Activated naive CD4-positive, alpha-beta T cell treated with anti-CD3 and anti-CD28 coated beads, Interleukin-2, amount 10 ng/mL, durations not matched to agents 7 days and 5 days (primary cell): ENCODE results near the gene REPIN1.

ENCODE experiments used
- CTCF ChIA-PET: fragments of 350-600 bp; sonication (Branson Sonifier 250); formaldehyde crosslinking; loops from one replicate; lab custom pipeline; 2021; ENCODE audit warnings: antibody characterized with exemption; lab: Charles Lee
- DNase-seq: peaks from one replicate; pipeline ENCODE4 v3.0.0-alpha.2; 2020
- H3K27ac Mint-ChIP-seq: one replicate; pipeline ENCODE4 v1.8.0; 2021; ENCODE audit warnings: mild to moderate bottlenecking, moderate library complexity, mixed read lengths
- H3K27me3 Mint-ChIP-seq: one replicate; pipeline ENCODE4 v1.8.0; 2021; ENCODE audit warnings: mild to moderate bottlenecking, mixed read lengths
- H3K36me3 Mint-ChIP-seq: one replicate; pipeline ENCODE4 v1.8.0; 2021; ENCODE audit warnings: mixed read lengths
- H3K4me1 Mint-ChIP-seq: one replicate; pipeline ENCODE4 v1.8.0; 2021; ENCODE audit warnings: mixed read lengths
- H3K4me3 Mint-ChIP-seq: one replicate; pipeline ENCODE4 v1.8.0; 2021; ENCODE audit warnings: mild to moderate bottlenecking, moderate library complexity, mixed read lengths
- H3K9me3 Mint-ChIP-seq: one replicate; pipeline ENCODE4 v1.8.0; 2021; ENCODE audit warnings: mixed read lengths

REPIN1 gene

GRCh38 chr7:150341263-150342120 lies 27.1 kb upstream of the REPIN1 start, which contains the start of gene RARRES2:
RARRES2 (minus strand) TSS chr7:150341629; CDS start chr7:150340609, 1,020 bp downstream.
- CTCF ChIA-PET = no interaction called here
- Mint-ChIP-seq H3K36me3 (peaks cover 3% of the 10 kb centered on the region), H3K4me1 (no peaks in the 10 kb centered on the region), H3K9me3 (peaks cover 2% of the 10 kb centered on the region), H3K4me3 (no peak within 1 kb of the TSS), H3K27ac (no peak within 1 kb of the TSS), H3K27me3 (peaks cover 69% of the 10 kb centered on the region)
- no peak for DNase-seq

- H3K4me1 Mint-ChIP-seq = no peaks in the 10 kb centered on the region
- DNase-seq = no peak
- H3K36me3 Mint-ChIP-seq = peaks cover 3% of the 10 kb centered on the region
- CTCF ChIA-PET = no interaction called here
- no peak overlapping the region for H3K4me3 Mint-ChIP-seq
- peaks cover 2% of the 10 kb centered on the region for H3K9me3 Mint-ChIP-seq
- H3K27ac Mint-ChIP-seq = no peak overlapping the region
- peaks cover 75% of the 10 kb centered on the region for H3K27me3 Mint-ChIP-seq
Measured at GRCh38 chr7:150342121-150342408, 26.6 kb upstream of the REPIN1 start.

- CTCF ChIA-PET = no interaction called here
- peak overlapping the region; percentile 39 for H3K27ac Mint-ChIP-seq
- DNase-seq = no peak
- peaks cover 2% of the 10 kb centered on the region for H3K9me3 Mint-ChIP-seq
- H3K4me1 Mint-ChIP-seq = no peaks in the 10 kb centered on the region
- peaks cover 82% of the 10 kb centered on the region for H3K27me3 Mint-ChIP-seq
- H3K36me3 Mint-ChIP-seq = no peaks in the 10 kb centered on the region
- H3K4me3 Mint-ChIP-seq = no peak overlapping the region
Measured at GRCh38 chr7:150343225-150343624, 25.4 kb upstream of the REPIN1 start.

GRCh38 chr7:150344299-150344698 lies 24.3 kb upstream of the REPIN1 start:
- CTCF ChIA-PET = no interaction called here
- H3K4me1 Mint-ChIP-seq = no peaks in the 10 kb centered on the region
- no peak overlapping the region for H3K27ac Mint-ChIP-seq
- no peaks in the 10 kb centered on the region for H3K36me3 Mint-ChIP-seq
- DNase-seq = no peak
- H3K27me3 Mint-ChIP-seq = peaks cover 76% of the 10 kb centered on the region
- peaks cover 2% of the 10 kb centered on the region for H3K9me3 Mint-ChIP-seq
- H3K4me3 Mint-ChIP-seq = no peak overlapping the region

GRCh38 chr7:150345012-150345411 lies 23.6 kb upstream of the REPIN1 start:
- Mint-ChIP-seq H3K27me3 (peaks cover 70% of the 10 kb centered on the region), H3K4me3 (no peak overlapping the region), H3K9me3 (peaks cover 2% of the 10 kb centered on the region)

GRCh38 chr7:150346922-150347321 lies 21.7 kb upstream of the REPIN1 start:
- H3K9me3 Mint-ChIP-seq = peaks cover 2% of the 10 kb centered on the region
- no peak for DNase-seq
- H3K36me3 Mint-ChIP-seq = no peaks in the 10 kb centered on the region
- CTCF ChIA-PET = no interaction called here
- no peak overlapping the region for H3K4me3 Mint-ChIP-seq
- no peak overlapping the region for H3K27ac Mint-ChIP-seq
- H3K4me1 Mint-ChIP-seq = no peaks in the 10 kb centered on the region
- peaks cover 60% of the 10 kb centered on the region for H3K27me3 Mint-ChIP-seq

More at GRCh38 chr7:150345012-150345411, 23.6 kb upstream of the REPIN1 start:
- H3K4me1 Mint-ChIP-seq = no peaks in the 10 kb centered on the region
- CTCF ChIA-PET = no interaction called here
- no peaks in the 10 kb centered on the region for H3K36me3 Mint-ChIP-seq
- DNase-seq = no peak
- H3K27ac Mint-ChIP-seq = no peak overlapping the region

GRCh38 chr7:150351587-150352194 lies 16.9 kb upstream of the REPIN1 start:
- CTCF ChIA-PET = interaction anchor here (0.6 kb wide), 1 partner anchor 272 kb away, joined by 5 read pairs; no protein-coding TSS in a partner anchor
- peaks cover 14% of the 10 kb centered on the region for H3K4me1 Mint-ChIP-seq
- no peak overlapping the region for H3K4me3 Mint-ChIP-seq
- no peak overlapping the region for H3K27ac Mint-ChIP-seq
- H3K36me3 Mint-ChIP-seq = no peaks in the 10 kb centered on the region
- H3K9me3 Mint-ChIP-seq = no peaks in the 10 kb centered on the region
- no peak for DNase-seq
- H3K27me3 Mint-ChIP-seq = peaks cover 27% of the 10 kb centered on the region

- Mint-ChIP-seq H3K4me1 (peaks cover 46% of the 10 kb centered on the region), H3K4me3 (no peak overlapping the region), H3K36me3 (peaks cover 2% of the 10 kb centered on the region), H3K9me3 (no peaks in the 10 kb centered on the region), H3K27ac (no peak overlapping the region), H3K27me3 (peaks cover 14% of the 10 kb centered on the region)
- CTCF ChIA-PET = interaction anchor here (0.7 to 2.3 kb wide), 10 partner anchors 13 to 522 kb away, joined by 3 to 14 read pairs (median 4); partner anchors contain the start of gene REPIN1
- DNase-seq = no peak
Measured at GRCh38 chr7:150355666-150356059, 13.0 kb upstream of the REPIN1 start.

GRCh38 chr7:150356265-150356897 lies 12.2 kb upstream of the REPIN1 start:
- Mint-ChIP-seq H3K36me3 (peaks cover 2% of the 10 kb centered on the region), H3K4me1 (peaks cover 46% of the 10 kb centered on the region), H3K27me3 (peaks cover 12% of the 10 kb centered on the region), H3K9me3 (no peaks in the 10 kb centered on the region), H3K27ac (peak overlapping the region; percentile 55), H3K4me3 (no peak overlapping the region)
- CTCF ChIA-PET = interaction anchor here (0.6 to 2.3 kb wide), 12 partner anchors 11 to 521 kb away, joined by 3 to 14 read pairs (median 4); partner anchors contain the start of gene REPIN1
- DNase-seq = peak; percentile 41

GRCh38 chr7:150357270-150357669 lies 11.4 kb upstream of the REPIN1 start:
- peaks cover 2% of the 10 kb centered on the region for H3K36me3 Mint-ChIP-seq
- CTCF ChIA-PET = interaction anchor here (0.8 to 2.3 kb wide), 6 partner anchors 9 to 74 kb away, joined by 3 to 10 read pairs (median 4); partner anchors contain the start of gene REPIN1
- H3K27ac Mint-ChIP-seq = peak overlapping the region; percentile 89
- peak; percentile 82 for DNase-seq
- H3K27me3 Mint-ChIP-seq = peaks cover 14% of the 10 kb centered on the region
- H3K9me3 Mint-ChIP-seq = no peaks in the 10 kb centered on the region
- peak overlapping the region; percentile 27 for H3K4me3 Mint-ChIP-seq
- peaks cover 51% of the 10 kb centered on the region for H3K4me1 Mint-ChIP-seq

GRCh38 chr7:150357771-150358427 lies 10.7 kb upstream of the REPIN1 start:
- Mint-ChIP-seq H3K9me3 (no peaks in the 10 kb centered on the region), H3K27ac (peak overlapping the region; percentile 89), H3K4me1 (peaks cover 55% of the 10 kb centered on the region), H3K27me3 (peaks cover 14% of the 10 kb centered on the region), H3K36me3 (peaks cover 2% of the 10 kb centered on the region), H3K4me3 (peak overlapping the region; percentile 27)
- CTCF ChIA-PET = interaction anchor here (1.0 to 2.3 kb wide), 5 partner anchors 9 to 73 kb away, joined by 3 to 10 read pairs (median 4); no protein-coding TSS in a partner anchor
- DNase-seq = no peak

GRCh38 chr7:150358433-150358832 lies 10.2 kb upstream of the REPIN1 start:
- Mint-ChIP-seq H3K36me3 (peaks cover 2% of the 10 kb centered on the region), H3K27me3 (peaks cover 11% of the 10 kb centered on the region), H3K4me1 (peaks cover 57% of the 10 kb centered on the region), H3K9me3 (no peaks in the 10 kb centered on the region), H3K4me3 (no peak overlapping the region), H3K27ac (peak overlapping the region; percentile 21)
- DNase-seq = no peak
- CTCF ChIA-PET = interaction anchor here (1.0 to 1.1 kb wide), 3 partner anchors 8 to 60 kb away, joined by 3 to 5 read pairs (median 4); no protein-coding TSS in a partner anchor

- no peak for DNase-seq
- Mint-ChIP-seq H3K9me3 (no peaks in the 10 kb centered on the region), H3K4me1 (peaks cover 62% of the 10 kb centered on the region), H3K27ac (peak overlapping the region; percentile 21), H3K36me3 (peaks cover 2% of the 10 kb centered on the region), H3K27me3 (peaks cover 10% of the 10 kb centered on the region), H3K4me3 (no peak overlapping the region)
- CTCF ChIA-PET = interaction anchor here (1.0 kb wide), 1 partner anchor 60 kb away, joined by 3 read pairs; no protein-coding TSS in a partner anchor
Measured at GRCh38 chr7:150358988-150359621, 9.5 kb upstream of the REPIN1 start.
